Esophagus muscularis mucosa (tissue), 4 donors: ENCODE results near the gene TLE3. TPM values are rescaled to one million over a fixed set of nuclear protein-coding genes. Genes with fewer than 3 reads are reported as not detected.

Experiments used
- DNase-seq: peaks from one replicate; pipeline ENCODE4 v3.0.0-alpha.2; 2017; ENCODE audit errors: extremely low spot score
- H3K27ac ChIP-seq, 4 donors: fragments of 200-600 bp; sonication (generic); replicated peaks in 1 of 4; 1 replicate in 3 of 4; 2 replicates in 1 of 4; pipeline ENCODE4 v1.5.1; 2016 to 2019; ENCODE audit warnings: mild to moderate bottlenecking in 1 of 4
- H3K27me3 ChIP-seq, 4 donors: fragments of 200-600 bp; sonication (generic); one replicate each; pipeline versions ENCODE4 v1.5.1 to v1.6.0; 2016 to 2019
- H3K36me3 ChIP-seq, 4 donors: fragments of 200-600 bp; sonication (generic); one replicate each; pipeline ENCODE4 v1.5.1; 2016 to 2019
- H3K4me1 ChIP-seq, 4 donors: fragments of 200-600 bp; sonication (generic); one replicate each; pipeline ENCODE4 v1.5.1; 2016 to 2019
- H3K4me3 ChIP-seq, 4 donors: fragments of 200-600 bp; sonication (generic); 1 replicate in 2 of 4; 2 replicates in 2 of 4; pipeline ENCODE4 v1.5.1; 2016 to 2019; ENCODE audit warnings: mild to moderate bottlenecking in 4 of 4, moderate library complexity in 1 of 4
- H3K9me3 ChIP-seq, 4 donors: fragments of 200-600 bp; sonication (generic); 1 replicate in 3 of 4; 2 replicates in 1 of 4; pipeline ENCODE4 v1.5.1; 2016 to 2019
- EP300 ChIP-seq: sonication (generic); formaldehyde crosslinking; IDR thresholded peaks from one replicate; pipeline ENCODE4 v1.6.1; 2017; ENCODE audit warnings: antibody characterized with exemption
- POLR2A ChIP-seq: fragments of 450-650 bp; IDR thresholded peaks from one replicate; pipeline ENCODE4 v1.6.1; 2017; ENCODE audit warnings: antibody characterized with exemption, moderate library complexity, mild to moderate bottlenecking, low read depth
- POLR2AphosphoS5 ChIP-seq, 2 donors: sonication (generic); formaldehyde crosslinking; IDR thresholded peaks; one replicate each; pipeline ENCODE4 v1.6.1; 2017; ENCODE audit warnings: antibody characterized with exemption in 2 of 2
- WGBS: methylation state at CpG from one replicate; pipeline ENCODE4 v1.1.5; 2018; 5-methylcytosine and 5-hydroxymethylcytosine counted together
- intact Hi-C: fragments of 100-400 bp; cut with DNase I; formaldehyde crosslinking; loops from one replicate; pipeline ENCODE4 v1.15.1; 2023
- total RNA-seq, 4 donors: library from RNA; depleted of rRNA; stranded (reverse); fragments of >200 nt; gene quantifications; one replicate each; pipeline versions ENCODE4 v1.1.0 to v1.2.1, GENCODE V29; 2016
- TF ChIP-seq, protein P1 (sequence below), 3 experiments: fragments of 200-600 bp in 2 of 3; fragments of 450-650 bp in 1 of 3; sonication (generic) in 2 of 3; IDR thresholded peaks; one replicate each; pipeline ENCODE4 v1.5.1; 2017 to 2019; ENCODE audit warnings: antibody characterized with exemption in 3 of 3, mild to moderate bottlenecking in 2 of 3, moderate library complexity in 1 of 3

The TLE3 gene
- total RNA-seq, 4 donors from 2014 or later: 35.7 to 81.3 (median 59.2) TPM

DNA sequence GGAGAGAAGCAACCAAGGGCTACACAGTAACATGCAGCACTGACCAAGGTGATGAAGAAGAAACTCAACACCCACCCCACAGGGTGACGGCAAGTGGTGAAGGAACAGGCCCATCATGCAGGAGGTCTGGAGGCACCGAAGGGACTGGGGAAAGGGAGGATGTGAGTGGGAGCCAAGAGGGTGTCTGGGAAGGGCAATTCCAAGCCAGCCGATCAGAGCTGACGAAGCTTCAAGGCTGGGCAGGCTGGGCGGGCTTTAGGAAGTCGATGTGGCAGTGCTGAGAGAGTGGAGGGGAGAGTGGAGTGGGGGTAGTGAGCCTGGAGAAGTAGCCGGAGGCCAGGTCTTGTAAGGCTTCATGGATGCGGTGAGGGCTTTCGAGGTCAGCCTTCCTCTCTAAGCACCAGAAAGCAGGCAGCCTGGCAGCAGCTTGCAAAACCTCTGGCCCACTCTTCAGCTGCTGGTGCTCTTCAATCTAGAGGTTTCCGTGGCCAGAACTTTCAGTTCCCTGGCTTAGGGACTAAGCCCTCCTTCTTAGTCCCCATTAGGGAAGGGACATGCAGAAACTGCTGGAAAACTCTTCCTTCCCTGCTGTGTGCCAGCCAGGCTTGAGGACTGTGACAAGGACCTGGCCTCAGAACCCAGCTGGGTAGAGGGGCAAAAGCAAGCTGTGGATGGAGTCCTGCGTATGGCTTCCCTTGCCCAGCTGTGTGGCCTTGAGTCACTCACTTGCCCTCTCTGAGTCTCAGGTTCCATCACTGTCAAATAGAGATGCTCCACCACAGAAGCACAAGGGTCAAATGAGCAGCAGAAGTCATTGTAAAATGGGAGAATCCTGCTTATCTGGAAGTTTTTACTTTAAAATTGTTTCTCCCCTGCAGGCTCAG lies 72.1 kb downstream of the TLE3 start:
- Histone ChIP-seq H3K36me3 (no peaks in the 10 kb centered on the region), H3K9me3 (no peaks in the 10 kb centered on the region), H3K4me3 (no peak overlapping the region), H3K27ac (no peak overlapping the region), H3K4me1 (peaks cover 16 to 36% (median 29%) of the 10 kb centered on the region in 4 donors), H3K27me3 (no peaks in the 10 kb centered on the region)
- no peak for TF ChIP-seq EP300
- TF ChIP-seq POLR2AphosphoS5 (IDR thresholded peaks at IDR 0.05): no peak
- TF ChIP-seq, protein P1, sequence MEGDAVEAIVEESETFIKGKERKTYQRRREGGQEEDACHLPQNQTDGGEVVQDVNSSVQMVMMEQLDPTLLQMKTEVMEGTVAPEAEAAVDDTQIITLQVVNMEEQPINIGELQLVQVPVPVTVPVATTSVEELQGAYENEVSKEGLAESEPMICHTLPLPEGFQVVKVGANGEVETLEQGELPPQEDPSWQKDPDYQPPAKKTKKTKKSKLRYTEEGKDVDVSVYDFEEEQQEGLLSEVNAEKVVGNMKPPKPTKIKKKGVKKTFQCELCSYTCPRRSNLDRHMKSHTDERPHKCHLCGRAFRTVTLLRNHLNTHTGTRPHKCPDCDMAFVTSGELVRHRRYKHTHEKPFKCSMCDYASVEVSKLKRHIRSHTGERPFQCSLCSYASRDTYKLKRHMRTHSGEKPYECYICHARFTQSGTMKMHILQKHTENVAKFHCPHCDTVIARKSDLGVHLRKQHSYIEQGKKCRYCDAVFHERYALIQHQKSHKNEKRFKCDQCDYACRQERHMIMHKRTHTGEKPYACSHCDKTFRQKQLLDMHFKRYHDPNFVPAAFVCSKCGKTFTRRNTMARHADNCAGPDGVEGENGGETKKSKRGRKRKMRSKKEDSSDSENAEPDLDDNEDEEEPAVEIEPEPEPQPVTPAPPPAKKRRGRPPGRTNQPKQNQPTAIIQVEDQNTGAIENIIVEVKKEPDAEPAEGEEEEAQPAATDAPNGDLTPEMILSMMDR (IDR thresholded peaks at IDR 0.05): no peak
- TF ChIP-seq POLR2A: no peak
- intact Hi-C loops: loop anchor here (10.0 kb wide), 1 partner anchor 69 kb away; the partner anchor contains the start of gene TLE3
- no peak for DNase-seq
- 79% methylated on average over 11 of the region's 11 CpGs for WGBS

DNA sequence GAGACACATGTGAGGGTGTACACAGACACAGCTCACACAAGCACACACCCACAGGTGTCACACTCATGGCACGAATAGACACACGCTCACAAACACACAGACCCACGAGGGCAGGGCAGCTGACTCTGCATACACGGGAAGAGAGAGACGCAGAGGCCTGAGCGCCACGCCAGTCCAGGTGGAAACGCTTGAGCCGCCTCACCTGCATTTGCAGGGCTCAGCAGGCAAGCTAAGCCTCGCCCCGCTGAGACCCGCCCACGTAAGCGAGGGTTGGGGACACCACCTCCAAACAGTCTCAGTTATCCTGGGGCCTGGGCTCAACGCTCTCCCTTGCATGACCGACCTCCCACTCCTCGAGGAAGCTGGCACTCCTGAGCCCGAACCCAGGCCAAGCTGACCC lies 73.2 kb downstream of the TLE3 start:
- Histone ChIP-seq H3K9me3 (no peaks in the 10 kb centered on the region), H3K4me3 (no peak overlapping the region), H3K4me1 (peaks cover 16 to 36% (median 29%) of the 10 kb centered on the region in 4 donors), H3K36me3 (no peaks in the 10 kb centered on the region), H3K27ac (peak overlapping the region in 3 of 4 donors; percentile 56 to 80 (median 74)), H3K27me3 (no peaks in the 10 kb centered on the region)
- 86% methylated on average over 13 of the region's 18 CpGs for WGBS
- TF ChIP-seq POLR2A (no peak), POLR2AphosphoS5 (IDR thresholded peaks at IDR 0.05) (no peak), EP300 (no peak)
- TF ChIP-seq, protein P1 (IDR thresholded peaks at IDR 0.05): no peak
- no peak for DNase-seq
- intact Hi-C loops: loop anchor here (10.0 kb wide), 1 partner anchor 70 kb away; the partner anchor contains the start of gene TLE3

DNA sequence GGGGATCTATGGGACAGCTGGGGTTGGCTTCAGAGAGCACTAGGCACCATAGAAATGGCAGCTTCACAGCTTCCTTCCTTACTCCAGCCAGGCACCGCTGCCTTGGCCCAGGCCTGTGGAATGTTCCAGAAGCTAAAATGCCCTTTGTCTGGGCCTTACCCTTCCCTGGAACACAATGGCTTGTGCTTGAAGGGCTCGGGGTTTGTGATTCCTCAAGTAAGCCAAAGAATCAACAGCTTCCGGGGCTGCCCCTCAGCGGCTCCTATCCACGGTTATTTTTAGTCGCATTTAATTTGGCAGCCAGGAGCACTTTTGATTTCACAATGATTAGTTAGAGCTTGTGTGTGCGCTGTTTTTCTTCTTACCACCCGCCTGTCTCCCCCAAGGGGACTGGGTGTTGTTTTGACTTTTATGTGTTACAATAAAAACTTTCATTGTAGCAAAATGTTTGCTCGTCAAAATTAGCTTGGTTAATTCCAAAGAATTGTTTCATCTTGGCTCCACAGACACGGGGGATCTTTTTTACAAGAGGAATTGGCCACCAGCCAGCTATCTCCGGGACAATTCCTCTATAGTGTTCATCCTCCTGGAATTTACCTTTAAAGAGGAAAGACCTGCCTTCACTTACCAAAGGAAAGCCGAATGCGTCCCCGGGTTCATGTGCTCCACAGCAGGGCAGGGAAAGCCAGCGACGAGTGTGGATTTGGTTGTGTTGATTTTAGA lies 73.8 kb downstream of the TLE3 start:
- 30% methylated on average over 16 of the region's 16 CpGs for WGBS
- Histone ChIP-seq H3K4me3 (peak overlapping the region in 2 of 4 donors; percentile 5 to 20), H3K27ac (peak overlapping the region; percentile 56 to 80 (median 68)), H3K9me3 (no peaks in the 10 kb centered on the region), H3K27me3 (no peaks in the 10 kb centered on the region), H3K4me1 (peaks cover 16 to 36% (median 29%) of the 10 kb centered on the region in 4 donors), H3K36me3 (no peaks in the 10 kb centered on the region)
- no peak for TF ChIP-seq POLR2A
- peak; percentile 46 to 67 for TF ChIP-seq POLR2AphosphoS5 (IDR thresholded peaks at IDR 0.05)
- DNase-seq: no peak
- intact Hi-C loops: loop anchor here (10.0 kb wide), 1 partner anchor 71 kb away; the partner anchor contains the start of gene TLE3

DNA sequence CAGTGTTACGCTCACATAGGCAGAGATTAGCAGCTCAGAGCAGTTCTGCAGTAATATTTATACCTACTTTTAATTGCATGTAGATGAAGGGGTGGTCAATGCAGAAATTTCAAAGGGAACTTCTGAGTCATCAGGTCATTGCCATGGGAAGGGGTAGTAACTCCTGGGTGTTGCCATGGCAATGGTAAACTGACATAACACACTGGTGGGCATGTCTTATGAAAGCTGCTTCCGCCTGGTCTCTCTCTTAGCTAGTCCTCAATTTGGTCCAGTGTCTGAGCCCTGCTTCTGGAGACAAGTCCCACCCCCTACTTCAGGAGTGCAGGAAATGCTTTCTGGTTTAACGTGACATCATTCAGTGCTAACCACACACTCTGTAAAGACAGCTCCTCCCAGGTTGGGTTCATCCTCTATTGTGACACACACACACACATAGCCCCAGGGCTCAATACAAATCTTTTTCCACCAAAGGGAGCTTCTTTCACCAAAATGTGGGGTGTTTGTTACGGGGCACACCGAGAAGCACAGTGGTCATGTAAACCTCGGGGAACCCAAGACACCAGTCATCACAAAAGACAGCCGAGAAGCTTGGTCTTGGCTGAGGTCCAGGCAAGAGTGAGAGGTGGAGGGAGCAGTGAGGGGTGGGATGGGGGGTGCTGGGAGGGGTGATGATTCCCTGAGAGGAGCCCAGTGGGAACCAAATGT lies 74.5 kb downstream of the TLE3 start:
- intact Hi-C loops: loop anchor here (10.0 kb wide), 1 partner anchor 72 kb away; the partner anchor contains the start of gene TLE3
- DNase-seq: no peak
- Histone ChIP-seq H3K4me1 (peaks cover 16 to 36% (median 29%) of the 10 kb centered on the region in 4 donors), H3K27ac (peak overlapping the region; percentile 56 to 80 (median 68)), H3K27me3 (no peaks in the 10 kb centered on the region), H3K36me3 (no peaks in the 10 kb centered on the region), H3K9me3 (no peaks in the 10 kb centered on the region), H3K4me3 (peak overlapping the region in 1 of 4 donors; percentile 20)
- 67% methylated on average over 7 of the region's 7 CpGs for WGBS
- no peak for TF ChIP-seq POLR2A

DNA sequence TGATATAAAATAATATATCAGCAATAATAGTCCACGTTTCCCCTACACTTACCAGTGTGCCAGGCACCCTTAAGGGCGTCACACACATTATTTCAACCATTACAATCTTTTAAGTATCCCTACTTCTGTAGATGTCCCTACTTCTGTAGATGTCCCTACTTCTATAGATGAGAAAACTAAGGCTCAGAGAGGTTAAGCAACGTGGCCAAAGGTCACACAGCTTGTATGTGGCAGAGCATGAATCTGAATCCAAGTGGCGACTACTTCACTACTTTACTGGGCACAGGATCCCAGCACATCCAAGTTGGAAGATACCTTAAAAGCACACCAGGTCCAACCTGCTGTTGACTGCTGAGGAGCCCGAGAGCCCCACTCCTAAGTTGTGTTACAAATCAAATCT lies 77.5 kb downstream of the TLE3 start:
- Histone ChIP-seq H3K36me3 (no peaks in the 10 kb centered on the region), H3K27me3 (no peaks in the 10 kb centered on the region), H3K9me3 (peaks cover 0 to 5% (median 0%) of the 10 kb centered on the region in 4 donors), H3K27ac (no peak overlapping the region), H3K4me1 (peaks cover 16 to 27% (median 23%) of the 10 kb centered on the region in 4 donors), H3K4me3 (no peak overlapping the region)
- TF ChIP-seq POLR2A: no peak
- TF ChIP-seq EP300: no peak
- no peak for TF ChIP-seq POLR2AphosphoS5 (IDR thresholded peaks at IDR 0.05)
- no peak for DNase-seq
- intact Hi-C loops: loop anchor here (10.0 kb wide), 1 partner anchor 75 kb away; the partner anchor contains the start of gene TLE3
- 96% methylated on average over 5 of the region's 5 CpGs for WGBS
